Stomach (tissue), 9 donors: ENCODE data around the gene DIABLO. TPM values are rescaled to one million over a fixed set of nuclear protein-coding genes. Genes with fewer than 3 reads are reported as not detected.
"Not testable (repeated sequence)": the region's sequence is repeated elsewhere in the genome, so short reads cannot be mapped to it uniquely, and the experiment has no call there.

Experiments used
- DNase-seq, 2 donors: peaks; one replicate each; pipeline versions ENCODE4 v3.0.0 to v3.0.0-alpha.2; 2013 to 2019
- H3K27ac ChIP-seq, 5 donors: fragments of 200-600 bp in 4 of 5; sonication (generic) in 4 of 5; one replicate each; pipeline ENCODE4 v1.5.1; 2013 to 2019; ENCODE audit warnings: mild to moderate bottlenecking in 1 of 5, moderate library complexity in 1 of 5
- H3K27me3 ChIP-seq, 3 donors: fragments of 200-600 bp; sonication (generic); one replicate each; pipeline ENCODE4 v1.5.1; 2017 to 2019; ENCODE audit warnings: mixed run types in 1 of 3
- H3K36me3 ChIP-seq, 4 donors: fragments of 200-600 bp; sonication (generic); 1 replicate in 3 of 4; 2 replicates in 1 of 4; pipeline ENCODE4 v1.5.1; 2016 to 2019
- H3K4me1 ChIP-seq, 4 donors: fragments of 200-600 bp; sonication (generic); one replicate each; pipeline ENCODE4 v1.5.1; 2016 to 2019
- H3K4me3 ChIP-seq, 4 donors: fragments of 200-600 bp; sonication (generic) in 3 of 4; one replicate each; pipeline ENCODE4 v1.5.1; 2016 to 2019; ENCODE audit warnings: mild to moderate bottlenecking in 1 of 4
- H3K9me3 ChIP-seq, 4 donors: fragments of 200-600 bp; sonication (generic); one replicate each; pipeline ENCODE4 v1.5.1; 2016 to 2019
- CTCF ChIP-seq, 7 experiments: fragments of 450-650 bp in 4 of 7; fragments of 200-600 bp in 3 of 7; sonication (generic) in 3 of 7; IDR thresholded peaks; one replicate each; pipeline ENCODE4 v1.5.1; 2016 to 2019; ENCODE audit warnings: antibody characterized with exemption in 7 of 7, control low read depth in 2 of 7, mild to moderate bottlenecking in 1 of 7
- EP300 ChIP-seq: sonication (generic); formaldehyde crosslinking; IDR thresholded peaks from one replicate; pipeline ENCODE4 v1.6.1; 2017; ENCODE audit warnings: antibody characterized with exemption
- POLR2A ChIP-seq, 4 donors: fragments of 450-650 bp; IDR thresholded peaks; one replicate each; pipeline ENCODE4 v1.6.1; 2016; ENCODE audit warnings: antibody characterized with exemption in 4 of 4, control low read depth in 2 of 4, mild to moderate bottlenecking in 1 of 4, moderate library complexity in 1 of 4
- POLR2AphosphoS5 ChIP-seq, 3 donors: sonication (generic); formaldehyde crosslinking; IDR thresholded peaks; one replicate each; pipeline ENCODE4 v1.6.1; 2016; ENCODE audit warnings: antibody characterized with exemption in 3 of 3
- WGBS, 5 donors: extraction: QIAGEN DNeasy Blood & Tissue Kit in 3 of 5; methylation state at CpG; one replicate each; pipeline versions ENCODE4 v1.1.5 to v1.1.7; 2013 to 2018; 5-methylcytosine and 5-hydroxymethylcytosine counted together
- intact Hi-C: fragments of 100-400 bp; cut with DNase I; formaldehyde crosslinking; loops from one replicate; pipeline ENCODE4 v1.15.1; 2023; ENCODE audit warnings: low total_unique reads
- polyA plus RNA-seq, 3 donors: library from polyadenylated mRNA; stranded (reverse); fragments of 200-250 nt; gene quantifications; one replicate each; pipeline ENCODE4 v1.2.3, GENCODE V29; 2013
- total RNA-seq, 5 donors: library from RNA; depleted of rRNA; stranded (reverse); fragments of >200 nt; gene quantifications; one replicate each; pipeline versions ENCODE4 v1.1.0 to v1.2.3, GENCODE V29; 2014 to 2016
- donor health status: healthy with polysubstance abuse.
- donor health status: Bipolar disorder and iron deficiency.
- donor health status: healthy.

The DIABLO gene
- total and polyA plus RNA-seq, 8 donors, result 11.9 to 62.2 (median 44.3) TPM

GRCh38 chr12:122265886-122266229 is 40.0 kb upstream of the DIABLO start:
- H3K9me3 ChIP-seq, result no peaks in the 10 kb centered on the region
- peaks cover 6 to 47% (median 38%) of the 10 kb centered on the region in 4 donors for H3K36me3 ChIP-seq
- peak overlapping the region; percentile 85 to 95 (median 90) for H3K4me3 ChIP-seq
- intact Hi-C loops, result no loop called here
- H3K27ac ChIP-seq, result peak overlapping the region; percentile 87 to 96 (median 92)
- TF ChIP-seq EP300 (no peak), POLR2A (IDR thresholded peaks at IDR 0.05) (no peak), CTCF (IDR thresholded peaks at IDR 0.05) (no peak), POLR2AphosphoS5 (IDR thresholded peaks at IDR 0.05) (no peak)
- peak in 1 of 2 donors; percentile 37 for DNase-seq
- H3K27me3 ChIP-seq, result no peaks in the 10 kb centered on the region
- peaks cover 7 to 30% (median 22%) of the 10 kb centered on the region in 4 donors for H3K4me1 ChIP-seq
- WGBS, 5 donors, result 0 to 1% (median 0%) methylated on average over 11 to 17 of the region's 17 CpGs

- Histone ChIP-seq H3K4me1 (peaks cover 7 to 30% (median 22%) of the 10 kb centered on the region in 4 donors), H3K27ac (peak overlapping the region; percentile 87 to 96 (median 92)), H3K9me3 (no peaks in the 10 kb centered on the region), H3K27me3 (no peaks in the 10 kb centered on the region), H3K36me3 (peaks cover 6 to 47% (median 38%) of the 10 kb centered on the region in 4 donors), H3K4me3 (peak overlapping the region; percentile 85 to 95 (median 90))
- WGBS, 5 donors, result 12 to 25% (median 15%) methylated on average over 1 of the region's 1 CpG
- TF ChIP-seq EP300 (no peak), CTCF (IDR thresholded peaks at IDR 0.05) (no peak), POLR2A (IDR thresholded peaks at IDR 0.05) (no peak), POLR2AphosphoS5 (IDR thresholded peaks at IDR 0.05) (no peak)
- intact Hi-C loops, result no loop called here
- DNase-seq, result no peak
Observed at GRCh38 chr12:122265476-122265875, 39.6 kb upstream of the DIABLO start.

- H3K9me3 ChIP-seq, H3K27ac ChIP-seq, DNase-seq, H3K27me3 ChIP-seq, H3K4me3 ChIP-seq, intact Hi-C loops: not testable (repeated sequence)
- H3K4me1 ChIP-seq, result peaks cover 7 to 19% (median 12%) of the 10 kb centered on the region in 4 donors
- 89 to 99% (median 92%) methylated on average over 13 to 14 of the region's 14 CpGs for WGBS, 5 donors
- peaks cover 33 to 89% (median 83%) of the 10 kb centered on the region in 4 donors for H3K36me3 ChIP-seq
Observed at GRCh38 chr12:122260735-122261134, 34.9 kb upstream of the DIABLO start.

GRCh38 chr12:122258939-122259338 is 33.1 kb upstream of the DIABLO start:
- H3K27ac ChIP-seq, H3K4me1 ChIP-seq, H3K27me3 ChIP-seq, DNase-seq, intact Hi-C loops, H3K4me3 ChIP-seq, H3K9me3 ChIP-seq: not testable (repeated sequence)
- WGBS, 5 donors, result 84 to 93% (median 91%) methylated on average over 3 to 4 of the region's 4 CpGs
- peaks cover 35 to 98% (median 94%) of the 10 kb centered on the region in 4 donors for H3K36me3 ChIP-seq

- H3K4me3 ChIP-seq, H3K9me3 ChIP-seq, DNase-seq, intact Hi-C loops, H3K27ac ChIP-seq, H3K27me3 ChIP-seq, H3K4me1 ChIP-seq: not testable (repeated sequence)
- 87 to 98% (median 95%) methylated on average over 4 of the region's 4 CpGs for WGBS, 5 donors
- H3K36me3 ChIP-seq, result peaks cover 35 to 98% (median 89%) of the 10 kb centered on the region in 4 donors
Observed at GRCh38 chr12:122258462-122258861, 32.6 kb upstream of the DIABLO start.

GRCh38 chr12:122250536-122250935 is 24.7 kb upstream of the DIABLO start:
- peaks cover 36 to 80% (median 67%) of the 10 kb centered on the region in 4 donors for H3K36me3 ChIP-seq
- no peak overlapping the region for H3K4me3 ChIP-seq
- no peaks in the 10 kb centered on the region for H3K9me3 ChIP-seq
- TF ChIP-seq EP300 (no peak), POLR2AphosphoS5 (IDR thresholded peaks at IDR 0.05) (no peak), CTCF (IDR thresholded peaks at IDR 0.05) (no peak), POLR2A (IDR thresholded peaks at IDR 0.05) (no peak)
- no peaks in the 10 kb centered on the region for H3K4me1 ChIP-seq
- H3K27ac ChIP-seq, result no peak overlapping the region
- 94 to 98% (median 95%) methylated on average over 8 of the region's 8 CpGs for WGBS, 5 donors
- intact Hi-C loops, result no loop called here
- no peak for DNase-seq
- no peaks in the 10 kb centered on the region for H3K27me3 ChIP-seq
